HuH-7 (cell line): ENCODE measurements around the gene ADAMTS2.
"Not testable (repeated sequence)": the region's sequence is repeated elsewhere in the genome, so short reads cannot be mapped to it uniquely, and the experiment has no call there.

Source experiments
- DNase-seq: peaks from one replicate; pipeline ENCODE4 v3.0.0; 2011; ENCODE audit warnings: low spot score

The ADAMTS2 gene

DNA sequence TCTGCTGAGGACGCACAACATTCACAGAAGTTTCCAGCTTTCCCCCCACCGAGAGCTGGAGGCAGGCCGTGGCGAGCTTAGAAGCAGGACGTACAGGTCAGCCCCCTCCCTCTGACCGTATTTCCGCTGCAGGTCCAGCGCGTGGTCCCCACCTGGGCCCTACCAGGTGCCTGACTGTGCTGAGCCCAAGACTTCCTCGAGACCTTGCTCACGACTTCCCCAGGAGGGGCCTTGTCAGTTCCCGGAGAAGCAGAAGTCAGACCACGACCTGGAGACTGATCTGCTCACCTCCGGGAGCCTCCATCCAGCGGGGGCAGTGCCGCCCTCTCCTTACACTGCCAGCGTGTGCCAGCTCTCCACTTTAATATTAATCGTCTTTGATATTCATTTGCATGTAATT is 128.9 kb downstream of the ADAMTS2 start:
- not testable (repeated sequence) for DNase-seq

DNA sequence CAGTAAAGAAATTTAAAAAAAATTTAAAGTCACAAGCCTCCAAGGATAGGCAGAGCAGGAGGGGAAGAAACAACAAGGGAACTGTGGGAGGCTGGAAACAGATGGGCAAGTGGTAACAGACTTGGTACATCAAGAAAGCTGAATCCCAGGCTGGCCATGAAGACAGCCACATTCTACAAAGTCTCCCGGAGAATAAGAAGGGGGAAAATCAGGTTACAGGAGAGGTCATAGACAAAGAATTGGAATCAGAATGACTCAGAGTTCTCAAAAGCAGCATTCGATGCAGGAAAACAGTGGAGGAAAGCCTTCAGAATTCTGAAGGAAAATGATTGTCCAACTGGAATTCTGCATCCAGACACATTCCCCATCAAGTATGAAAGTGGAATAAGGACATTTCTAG is 129.7 kb downstream of the ADAMTS2 start:
- DNase-seq: no peak

DNA sequence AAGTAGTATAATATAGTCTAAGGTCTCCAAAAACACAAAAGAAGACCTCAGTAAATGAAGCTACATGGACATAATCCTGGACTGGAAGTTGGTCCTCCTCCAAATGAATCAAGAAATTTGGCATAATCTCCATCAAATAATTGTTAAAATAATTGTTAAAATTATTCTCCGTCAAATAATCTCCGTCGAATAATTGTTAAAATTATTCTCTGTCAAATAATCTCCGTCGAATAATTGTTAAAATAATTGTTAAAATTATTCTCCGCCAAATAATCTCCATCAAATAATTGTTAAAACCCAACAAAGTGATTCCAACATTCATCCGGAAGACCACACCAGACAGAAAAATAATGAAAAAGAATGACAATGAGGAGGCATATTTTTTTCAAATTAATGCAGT is 130.6 kb downstream of the ADAMTS2 start:
- DNase-seq: no peak

DNA sequence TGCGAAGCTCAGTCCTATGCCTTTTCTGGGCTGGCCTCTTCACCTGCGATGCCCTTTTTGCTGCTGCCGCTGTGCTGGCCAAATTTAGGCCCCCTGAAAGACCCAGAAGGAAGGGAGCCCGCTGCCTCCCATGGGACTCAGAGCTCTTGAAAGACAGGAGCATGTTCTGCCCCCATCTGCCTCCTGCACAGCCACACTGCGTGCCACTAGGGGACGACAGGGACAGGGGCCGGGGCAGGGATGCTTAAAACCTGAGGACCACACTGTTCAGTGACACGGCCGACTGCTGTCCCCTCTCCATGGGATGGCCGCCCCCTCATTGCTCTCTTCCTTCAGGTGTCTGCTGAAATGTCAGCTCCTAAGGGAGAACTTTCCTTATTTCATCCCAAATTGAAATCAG is 132.4 kb downstream of the ADAMTS2 start:
- DNase-seq: no peak

DNA sequence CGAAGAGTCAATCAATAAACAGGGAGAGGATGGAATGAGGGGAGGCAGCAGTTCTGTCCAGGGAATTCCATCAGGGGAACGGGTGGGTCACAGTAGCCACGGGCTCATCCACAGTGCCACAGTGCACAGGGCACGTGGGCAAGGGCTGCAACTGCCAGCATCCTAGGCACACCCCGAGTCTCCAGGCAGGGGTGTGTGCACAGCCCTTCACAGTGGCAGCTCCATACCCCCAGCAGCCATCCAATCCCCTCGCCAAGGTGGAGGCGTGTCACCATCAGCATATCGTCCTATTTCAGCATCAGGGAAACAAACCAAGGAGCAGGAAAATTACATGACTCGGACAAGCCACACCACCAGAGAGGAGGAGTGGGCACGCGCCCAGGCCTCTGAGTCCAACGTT is 133.6 kb downstream of the ADAMTS2 start:
- no peak for DNase-seq

DNA sequence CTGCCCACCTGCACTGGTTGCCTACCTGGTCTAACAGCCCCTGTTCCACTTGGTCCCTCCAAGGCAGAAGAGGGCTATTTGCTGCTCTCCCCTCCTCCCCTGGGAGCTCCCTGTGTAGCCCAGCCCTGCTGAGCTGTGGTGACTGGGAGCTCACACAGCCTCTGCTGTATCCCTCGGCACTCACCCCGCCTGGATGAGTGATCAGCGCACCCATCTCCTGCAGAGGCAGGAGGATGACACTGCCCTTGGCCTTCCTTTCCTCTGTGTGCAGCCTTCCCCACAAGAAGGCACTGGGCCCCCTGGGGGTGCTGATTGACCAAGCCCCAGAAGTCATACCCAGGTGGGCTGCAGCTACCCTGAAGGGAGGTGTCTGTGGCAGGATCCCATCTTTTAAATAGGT is 134.2 kb downstream of the ADAMTS2 start:
- no peak for DNase-seq

DNA sequence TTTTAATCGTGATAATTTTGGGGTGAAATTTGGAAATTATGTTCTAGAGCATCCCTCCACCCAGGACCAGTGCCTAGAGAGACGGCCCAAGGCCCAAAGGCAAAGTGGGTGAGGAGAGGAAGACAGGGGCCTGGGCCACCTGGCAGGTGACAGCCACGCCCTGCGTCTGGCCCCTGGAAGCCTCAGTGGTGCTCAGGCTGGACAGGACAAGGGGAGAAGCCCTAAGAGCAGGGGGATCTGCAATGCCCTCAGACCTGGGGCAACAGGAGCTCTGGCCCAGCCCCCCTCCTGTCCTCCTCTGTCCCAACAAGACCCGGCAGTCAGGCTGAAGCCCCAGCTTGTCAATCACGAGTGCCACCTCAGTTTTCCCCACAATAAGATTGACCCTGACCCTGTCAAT is 134.8 kb downstream of the ADAMTS2 start:
- DNase-seq: no peak

DNA sequence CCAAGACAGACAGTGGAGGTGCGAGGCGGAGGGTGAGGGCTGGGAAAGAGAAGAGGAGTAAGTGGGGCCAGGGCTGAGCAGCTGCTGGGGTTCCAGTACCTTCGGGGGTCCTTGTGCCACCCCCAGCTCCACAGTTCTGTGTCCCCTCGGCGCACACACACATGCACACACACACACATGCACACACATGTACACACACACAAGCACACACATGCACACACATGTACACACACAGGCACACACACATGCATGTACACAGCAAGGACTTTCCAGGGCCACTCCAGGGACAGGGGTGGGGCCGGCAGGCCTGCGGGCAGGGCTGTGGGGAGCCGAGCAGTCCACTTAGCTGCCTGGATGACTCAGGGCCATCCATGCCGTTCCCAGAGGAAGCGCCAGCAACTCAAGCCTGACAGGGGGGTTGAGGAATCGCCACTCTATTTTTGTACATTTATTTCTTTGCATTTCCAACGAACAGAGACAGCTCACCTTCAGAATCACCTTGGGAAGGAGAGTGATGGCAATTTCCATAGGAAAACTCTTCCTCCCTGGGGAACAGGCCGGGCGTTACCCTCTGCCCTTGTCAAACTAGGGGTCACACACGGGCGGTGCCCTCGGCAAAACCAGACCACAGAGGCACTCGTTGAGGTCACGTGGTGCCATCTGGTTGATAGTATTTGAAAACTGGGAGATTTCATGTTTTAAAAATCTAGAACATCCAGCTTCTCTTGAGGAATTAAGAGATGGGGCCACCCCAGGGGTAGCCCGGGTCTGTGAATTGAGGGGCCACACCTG is 135.7 kb downstream of the ADAMTS2 start:
- DNase-seq: no peak

DNA sequence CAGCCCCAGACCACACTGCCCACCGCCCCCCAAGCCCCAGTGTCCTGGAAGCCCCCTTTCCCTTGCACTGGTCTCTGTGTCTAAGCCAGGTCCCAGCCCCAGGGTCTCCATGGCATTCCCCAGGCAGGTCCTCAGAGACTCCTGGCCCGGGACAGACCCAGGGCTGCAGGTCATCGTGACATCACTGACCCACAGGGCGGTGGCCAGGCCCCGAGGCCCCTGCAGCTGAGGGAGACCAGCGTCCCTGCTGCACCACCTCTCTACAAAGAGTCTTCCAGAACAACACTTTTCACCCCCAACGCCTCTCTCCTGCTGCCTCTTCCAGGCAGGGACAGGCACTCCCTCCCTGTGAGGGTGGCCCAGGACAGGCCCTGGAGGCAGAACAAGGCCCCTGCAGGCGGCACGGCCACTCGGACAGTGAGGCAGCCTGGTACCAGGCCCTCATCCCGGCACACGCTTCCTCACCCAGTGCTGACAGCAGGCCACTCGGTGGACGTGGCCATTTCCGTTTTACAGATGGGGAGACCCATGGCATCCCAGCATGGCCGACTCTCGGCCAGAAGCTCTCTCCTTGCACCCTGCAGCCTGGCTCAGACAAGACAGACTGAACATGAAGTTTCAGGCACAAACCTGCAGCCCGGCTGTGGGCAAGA is 136.4 kb downstream of the ADAMTS2 start:
- no peak for DNase-seq

DNA sequence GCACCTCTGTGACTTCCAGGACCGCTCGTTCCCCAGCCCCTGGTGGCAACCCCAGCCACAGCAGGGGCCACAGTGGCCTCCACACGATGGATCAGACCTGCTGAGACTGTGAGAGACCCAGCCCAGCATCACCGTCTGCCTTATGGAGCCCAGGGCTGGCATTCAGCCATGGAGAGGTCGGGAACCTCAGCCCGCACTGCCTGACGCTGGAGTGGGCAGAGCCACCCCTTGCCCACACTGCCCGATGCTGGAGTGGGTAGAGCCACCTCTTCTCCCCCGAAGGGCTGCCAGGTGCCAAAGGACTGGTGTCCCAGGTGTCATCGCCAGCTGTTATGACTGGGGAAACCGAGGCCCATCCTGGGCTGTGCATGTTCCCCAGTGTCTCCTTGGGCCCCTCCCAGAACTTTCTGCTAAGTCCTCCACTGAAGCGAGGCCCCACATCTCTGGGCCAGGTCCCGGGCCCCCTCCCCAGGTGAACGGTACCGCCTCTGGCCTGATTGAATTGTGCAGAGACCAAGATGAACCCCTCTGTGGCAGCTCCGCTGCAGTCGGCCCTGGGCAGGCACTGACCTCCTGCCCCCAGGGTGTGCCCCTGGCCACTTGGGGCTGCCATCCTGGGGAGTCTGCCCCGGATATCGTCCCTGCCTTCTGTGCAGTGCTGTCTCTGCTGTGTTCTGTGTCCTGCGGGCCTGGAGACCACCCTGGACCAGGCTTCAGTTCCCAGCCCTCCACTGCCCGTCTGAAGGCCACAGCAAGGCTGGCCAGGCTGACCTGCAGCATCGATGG is 137.1 kb downstream of the ADAMTS2 start:
- DNase-seq: no peak

DNA sequence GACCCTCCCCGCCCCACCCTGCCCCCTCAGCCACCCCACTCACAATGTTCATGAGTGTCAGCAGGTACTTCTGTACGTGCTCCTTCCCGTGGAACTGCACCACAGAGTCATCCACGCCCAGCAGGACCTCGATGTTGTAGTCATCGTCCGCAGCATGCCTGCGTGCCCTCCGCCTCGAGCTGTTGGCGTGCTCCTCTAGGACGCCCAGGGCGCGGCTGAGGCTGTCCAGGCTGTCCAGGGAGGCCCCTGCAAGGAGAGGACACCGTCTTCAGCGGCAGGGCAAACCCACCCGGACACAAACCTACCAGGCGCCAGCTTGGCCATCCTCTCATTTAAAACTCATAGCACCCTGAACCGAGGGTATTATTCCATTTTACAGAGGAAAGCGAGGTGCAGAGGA is 137.8 kb downstream of the ADAMTS2 start:
- DNase-seq: no peak

DNA sequence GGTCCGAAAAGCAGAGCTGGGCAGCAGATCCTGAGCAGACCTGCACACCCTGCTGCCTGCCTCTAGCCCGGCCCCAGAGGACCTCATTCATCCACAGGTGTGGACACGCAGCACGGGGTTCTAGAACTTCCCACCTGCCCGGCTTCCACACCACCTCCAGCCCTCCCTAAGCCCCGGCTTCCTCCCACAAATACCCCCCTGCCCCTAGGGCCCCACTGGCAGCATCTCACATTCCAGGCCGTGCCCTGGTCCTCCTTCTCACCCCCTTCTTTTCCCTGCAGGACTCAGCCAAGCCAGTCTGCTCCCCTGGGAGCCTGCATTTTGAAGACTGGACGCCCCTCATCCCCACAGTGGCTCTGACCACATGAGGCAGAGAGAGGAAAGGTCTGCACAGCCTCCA is 138.9 kb downstream of the ADAMTS2 start:
- no peak for DNase-seq

DNA sequence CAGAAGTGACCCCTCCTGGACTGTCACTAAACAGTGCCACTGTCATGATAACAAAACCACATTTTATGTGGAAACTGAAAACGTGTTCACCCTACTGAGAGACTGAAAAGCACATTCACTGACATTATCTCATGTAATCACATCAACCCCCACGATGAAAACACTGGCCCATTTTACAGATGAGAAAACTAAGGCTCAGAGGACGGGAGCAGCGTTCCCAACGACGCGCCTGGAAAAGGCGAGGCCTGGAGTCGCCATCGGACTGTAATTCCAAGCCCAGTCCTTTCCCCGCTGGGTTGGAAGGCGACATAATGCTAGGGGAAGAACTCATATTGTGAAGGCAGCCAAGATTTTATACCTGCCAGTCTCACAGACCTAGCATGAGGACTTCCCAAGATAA is 140.0 kb downstream of the ADAMTS2 start:
- DNase-seq: no peak

DNA sequence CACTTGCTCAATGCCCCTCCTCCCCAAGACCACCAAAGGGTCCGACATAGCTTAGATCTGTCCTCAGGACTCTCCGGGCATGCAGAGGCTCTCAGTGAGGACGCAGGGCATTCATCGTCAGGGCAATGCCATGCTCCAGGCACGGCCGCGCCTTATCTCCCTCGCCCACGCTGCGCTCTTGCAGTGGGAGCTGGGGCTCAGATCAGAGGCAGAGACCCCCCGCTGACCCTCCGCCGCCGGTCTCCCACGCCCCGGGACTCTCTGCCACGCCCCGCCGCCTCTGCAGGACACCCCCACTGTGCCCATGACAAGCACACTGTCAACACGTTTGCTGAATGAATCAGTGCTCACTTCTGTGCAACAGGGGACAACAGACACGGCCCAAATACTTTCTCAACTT is 140.7 kb downstream of the ADAMTS2 start:
- no peak for DNase-seq

DNA sequence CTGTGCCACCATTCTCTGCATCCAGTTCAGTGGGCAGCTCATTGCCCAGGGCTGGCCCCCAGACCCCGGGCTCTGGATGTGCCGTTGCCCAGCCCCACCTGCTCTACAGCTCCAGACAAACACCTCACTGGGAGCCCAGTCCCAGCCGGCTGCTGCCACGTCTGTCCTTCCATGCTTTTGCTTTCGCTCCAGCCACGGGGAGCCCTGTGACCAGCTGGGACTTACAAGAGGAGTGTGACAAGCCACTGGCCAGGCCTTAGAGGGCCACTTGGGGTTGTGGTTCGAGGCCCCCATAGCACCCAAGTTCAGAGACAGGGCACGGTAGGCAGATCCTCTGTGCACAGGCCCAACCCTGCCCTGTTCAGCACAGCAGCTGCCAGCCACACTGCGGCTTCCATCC is 142.0 kb downstream of the ADAMTS2 start:
- DNase-seq: no peak

DNA sequence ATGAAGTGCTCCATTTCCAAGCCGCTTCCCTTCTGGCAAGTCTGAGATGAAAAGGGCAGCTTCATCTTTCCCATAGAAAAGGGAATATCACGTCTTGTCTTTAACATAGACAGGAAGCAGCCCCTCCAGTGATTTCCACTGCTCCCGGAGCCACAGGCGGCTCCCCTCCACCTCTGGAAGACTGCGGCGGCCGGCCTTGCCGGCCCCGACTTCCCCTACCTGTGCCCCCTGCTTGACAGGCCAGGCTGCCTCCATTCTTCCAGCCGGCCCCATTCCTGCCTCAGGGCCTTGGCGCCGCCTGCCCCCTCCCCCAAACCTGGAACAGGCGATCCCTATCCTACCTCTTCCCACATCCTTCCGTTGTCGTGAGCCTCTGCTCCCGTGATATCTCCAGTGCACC is 143.3 kb downstream of the ADAMTS2 start:
- DNase-seq: no peak

DNA sequence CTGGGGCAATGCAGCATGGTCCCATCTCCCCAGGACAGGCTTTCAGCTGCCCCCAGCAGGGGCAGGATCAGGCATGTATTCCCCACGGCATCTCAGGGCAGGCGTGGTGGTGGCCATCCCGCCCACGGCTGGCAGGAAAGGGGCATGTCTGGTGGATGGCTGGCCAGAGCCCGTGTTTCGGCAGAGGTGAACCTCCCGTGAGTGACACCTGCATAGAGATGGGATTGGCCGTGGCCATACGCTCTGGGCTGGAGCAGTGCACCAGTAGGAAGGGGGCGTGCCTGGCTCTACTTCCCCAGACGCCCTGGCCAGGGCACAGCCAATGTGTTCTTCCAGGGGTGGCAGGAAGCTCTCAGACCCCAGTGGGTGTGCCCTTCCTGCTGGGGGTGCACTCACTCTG is 146.0 kb downstream of the ADAMTS2 start:
- DNase-seq: no peak

DNA sequence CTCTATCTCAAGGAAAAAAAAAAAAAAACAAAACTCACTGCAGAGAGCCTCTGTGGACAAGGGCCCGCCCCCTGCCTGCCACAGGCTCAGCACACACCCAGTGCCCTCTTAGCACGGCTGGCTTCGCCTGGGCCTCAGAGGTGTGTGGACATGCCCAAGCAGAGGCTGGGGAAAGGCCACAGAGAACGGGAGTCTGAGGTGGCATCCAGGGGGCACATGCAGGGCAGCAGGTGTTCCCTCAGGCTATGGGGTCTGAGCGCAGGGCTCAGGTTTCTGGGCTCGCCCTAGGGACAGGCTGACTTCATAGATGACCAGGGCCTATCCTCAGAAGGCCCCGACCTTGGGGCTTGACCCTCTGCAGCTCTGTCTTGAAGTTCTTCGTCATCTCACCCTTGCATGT is 146.4 kb downstream of the ADAMTS2 start:
- no peak for DNase-seq

DNA sequence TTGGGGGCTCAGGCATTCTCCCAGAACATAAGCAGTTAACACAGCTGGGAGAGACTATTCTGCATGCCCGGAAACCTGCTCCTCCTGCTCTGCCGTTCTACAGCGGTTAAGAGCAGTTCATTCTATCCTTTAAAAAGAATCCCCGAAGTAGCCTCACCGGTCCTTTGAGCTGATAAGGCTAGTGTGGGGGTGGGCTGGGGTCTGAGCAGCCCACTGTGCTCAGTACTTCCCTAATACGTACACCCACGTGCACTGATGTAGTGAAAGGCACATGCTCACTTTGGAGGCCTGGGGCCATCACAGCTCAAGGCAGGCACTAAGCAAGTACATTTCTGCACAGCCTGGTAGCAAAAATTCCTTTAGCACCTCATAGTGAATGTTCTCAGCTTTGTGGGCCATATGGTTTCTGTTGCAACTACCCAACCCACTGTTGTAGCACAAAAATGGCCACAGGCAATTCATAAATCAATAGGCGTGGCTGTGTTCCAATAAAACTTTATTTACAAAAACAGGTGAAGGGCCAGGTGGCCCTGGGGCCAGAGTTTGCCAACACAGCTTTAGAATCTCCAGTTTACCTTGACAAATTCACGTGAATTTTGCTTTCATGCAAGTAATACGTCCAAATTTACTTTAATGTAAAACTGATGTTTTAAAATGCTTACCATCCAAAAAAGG is 148.7 kb downstream of the ADAMTS2 start:
- DNase-seq: no peak

DNA sequence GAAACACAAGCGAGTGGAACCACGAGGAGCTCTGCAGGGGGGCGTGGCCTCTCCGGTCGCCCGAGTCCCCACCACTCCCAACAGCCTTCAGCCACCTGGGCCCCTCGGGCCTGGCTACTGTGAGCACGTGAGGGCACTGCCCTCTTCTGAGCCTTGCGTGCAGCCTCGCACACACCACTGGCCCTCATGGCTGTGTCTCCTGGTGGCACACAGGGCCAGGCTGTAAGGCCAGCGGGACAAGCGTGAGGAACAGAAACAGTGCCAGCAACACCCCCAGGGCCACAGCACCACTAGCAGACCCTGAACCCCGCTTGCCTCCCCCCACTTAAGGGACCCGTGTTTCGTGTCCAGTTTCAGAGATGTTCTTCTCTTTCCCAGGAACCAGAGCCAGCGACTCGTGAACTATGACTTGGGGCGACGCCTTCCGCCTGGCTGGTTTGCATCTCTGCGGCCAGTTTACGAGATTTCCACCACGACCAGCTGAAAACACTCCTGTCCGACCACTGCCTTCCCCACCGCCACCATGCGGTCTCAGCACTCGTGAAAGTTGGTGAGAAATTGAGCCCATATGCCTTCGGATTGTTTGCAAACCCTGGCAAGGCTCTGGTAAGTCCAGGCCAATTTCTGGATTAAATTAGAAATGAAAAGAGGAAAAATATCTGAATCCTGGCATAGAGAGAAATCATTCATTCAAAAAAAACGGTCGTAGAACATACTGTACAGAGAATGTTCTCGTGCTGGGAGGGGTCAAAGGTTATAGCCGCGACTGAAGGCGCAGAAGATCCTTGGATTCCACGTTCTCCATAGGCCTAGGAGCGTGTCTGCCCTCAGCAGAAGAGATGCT is 149.5 kb downstream of the ADAMTS2 start:
- DNase-seq: no peak

DNA sequence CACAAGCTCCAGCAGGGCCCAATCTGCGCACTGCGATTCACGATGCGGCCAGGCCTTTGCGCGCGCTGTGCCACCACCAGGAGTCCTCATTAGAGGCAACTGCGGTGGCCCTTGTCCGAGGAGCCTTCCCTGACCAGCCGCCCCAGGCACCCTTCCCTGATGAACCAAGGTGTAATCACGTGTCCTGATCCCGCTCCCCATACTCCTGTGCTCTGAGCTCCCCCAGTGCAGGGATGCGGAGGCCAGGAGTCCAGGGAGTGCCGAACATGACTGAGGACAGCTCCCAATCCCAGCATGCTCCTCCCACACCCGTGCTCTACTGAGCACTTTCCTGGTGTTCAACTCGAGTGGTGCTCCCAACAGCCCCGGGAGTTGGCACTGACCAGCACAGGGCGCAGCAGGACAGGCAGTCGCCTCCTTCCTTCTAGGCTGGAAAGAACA is 150.3 kb downstream of the ADAMTS2 start:
- no peak for DNase-seq
